H9 (cell line): Measurements from ENCODE around the gene SCO2. TPM values are rescaled to one million over a fixed set of nuclear protein-coding genes. Genes with fewer than 3 reads are reported as not detected.
"Not testable (repeated sequence)": the region's sequence is repeated elsewhere in the genome, so short reads cannot be mapped to it uniquely, and the experiment has no call there.

Source experiments
- DNase-seq: peaks from one replicate; pipeline ENCODE4 v3.0.0-alpha.2; 2017
- H2AFZ ChIP-seq: one replicate; pipeline ENCODE4 v1.6.1; 2013; ENCODE audit warnings: mild to moderate bottlenecking, low read length, control low read depth, moderate library complexity
- H2AK5ac ChIP-seq: 2 replicates; pipeline ENCODE4 v1.6.1; 2013; ENCODE audit warnings: low read length, control low read depth, mixed read lengths; ENCODE audit not compliant: insufficient read length
- H2BK120ac ChIP-seq: one replicate; pipeline ENCODE4 v1.6.1; 2013; ENCODE audit warnings: low read depth, mild to moderate bottlenecking, low read length, control low read depth, inconsistent platforms; ENCODE audit not compliant: poor library complexity, severe bottlenecking
- H2BK12ac ChIP-seq: 2 replicates; pipeline ENCODE4 v1.6.1; 2013; ENCODE audit warnings: low read length, control low read depth, mixed read lengths, low read depth; ENCODE audit not compliant: insufficient read length
- H2BK15ac ChIP-seq: 2 replicates; pipeline ENCODE4 v1.6.1; 2013; ENCODE audit warnings: low read depth, low read length, control low read depth
- H2BK20ac ChIP-seq: one replicate; pipeline ENCODE4 v1.6.1; 2013; ENCODE audit warnings: low read depth, mild to moderate bottlenecking, low read length, control low read depth, inconsistent platforms; ENCODE audit not compliant: poor library complexity, severe bottlenecking
- H2BK5ac ChIP-seq: 2 replicates; pipeline ENCODE4 v1.6.1; 2013; ENCODE audit warnings: low read length, control low read depth, mixed read lengths; ENCODE audit not compliant: insufficient read length
- H3K14ac ChIP-seq: 2 replicates; pipeline ENCODE4 v1.6.1; 2013; ENCODE audit warnings: low read length, control low read depth; ENCODE audit not compliant: insufficient read depth
- H3K18ac ChIP-seq: 2 replicates; pipeline ENCODE4 v1.6.1; 2013; ENCODE audit warnings: low read depth, mild to moderate bottlenecking, mixed read lengths, low read length, control low read depth; ENCODE audit not compliant: insufficient read length
- H3K23ac ChIP-seq: 2 replicates; pipeline ENCODE4 v1.6.1; 2013; ENCODE audit warnings: low read length, control low read depth, mixed read lengths, low read depth; ENCODE audit not compliant: insufficient read length
- H3K23me2 ChIP-seq: 2 replicates; pipeline ENCODE4 v1.6.1; 2013; ENCODE audit warnings: low read depth, mild to moderate bottlenecking, mixed read lengths, low read length, control low read depth; ENCODE audit not compliant: insufficient read length, poor library complexity, severe bottlenecking
- H3K27ac ChIP-seq: 2 replicates; pipeline ENCODE4 v1.5.1; 2013; ENCODE audit warnings: low read length, control low read depth, mixed read lengths, low read depth; ENCODE audit not compliant: insufficient read length
- H3K27me3 ChIP-seq: 2 replicates; pipeline ENCODE4 v1.6.1; 2013; ENCODE audit warnings: low read length, control low read depth, inconsistent platforms; ENCODE audit not compliant: insufficient read depth
- H3K4ac ChIP-seq: 2 replicates; pipeline ENCODE4 v1.6.1; 2013; ENCODE audit warnings: low read depth, mild to moderate bottlenecking, control low read depth, inconsistent platforms, low read length, moderate library complexity
- H3K4me1 ChIP-seq: 2 replicates; pipeline ENCODE4 v1.6.1; 2013; ENCODE audit warnings: low read length, control low read depth, inconsistent platforms; ENCODE audit not compliant: insufficient read depth
- H3K4me2 ChIP-seq: 2 replicates; pipeline ENCODE4 v1.6.1; 2013; ENCODE audit warnings: low read length, control low read depth, mixed read lengths; ENCODE audit not compliant: insufficient read length, insufficient read depth
- H3K56ac ChIP-seq: 2 replicates; pipeline ENCODE4 v1.6.1; 2013; ENCODE audit warnings: low read depth, mild to moderate bottlenecking, mixed read lengths, low read length, control low read depth; ENCODE audit not compliant: insufficient read length
- H3K79me1 ChIP-seq: 2 replicates; pipeline ENCODE4 v1.6.1; 2013; ENCODE audit warnings: low read depth, mild to moderate bottlenecking, moderate library complexity, low read length, control low read depth, inconsistent platforms; ENCODE audit not compliant: insufficient read depth, poor library complexity, severe bottlenecking
- H3K79me2 ChIP-seq: 2 replicates; pipeline ENCODE4 v1.6.1; 2013; ENCODE audit warnings: low read length, control low read depth, inconsistent platforms; ENCODE audit not compliant: insufficient read depth
- H3K9ac ChIP-seq: 2 replicates; pipeline ENCODE4 v1.6.1; 2013; ENCODE audit warnings: low read length, control low read depth, mixed read lengths; ENCODE audit not compliant: insufficient read length; ENCODE audit errors: extremely low read depth
- H3K9me3 ChIP-seq: one replicate; pipeline ENCODE4 v1.6.1; 2013; ENCODE audit warnings: low read depth, low read length, inconsistent platforms; ENCODE audit not compliant: control insufficient read depth
- H3T11ph ChIP-seq: one replicate; pipeline ENCODE4 v1.6.1; 2013; ENCODE audit warnings: mild to moderate bottlenecking, low read length, control low read depth, inconsistent platforms
- H4K20me1 ChIP-seq: one replicate; pipeline ENCODE4 v1.6.1; 2013; ENCODE audit not compliant: control insufficient read depth, insufficient read length, insufficient read depth
- H4K5ac ChIP-seq: 2 replicates; pipeline ENCODE4 v1.6.1; 2013; ENCODE audit warnings: low read depth, mild to moderate bottlenecking, mixed read lengths, low read length, control low read depth; ENCODE audit not compliant: insufficient read length
- H4K8ac ChIP-seq: replicated peaks from 2 replicates; pipeline ENCODE4 v1.6.1; 2013; ENCODE audit warnings: low read length, control low read depth, mixed read lengths, low read depth; ENCODE audit not compliant: insufficient read length
- H4K91ac ChIP-seq: 2 replicates; pipeline ENCODE4 v1.6.1; 2013; ENCODE audit warnings: low read depth, mild to moderate bottlenecking, moderate library complexity, mixed read lengths, low read length, control low read depth; ENCODE audit not compliant: insufficient read length
- H3K27ac Mint-ChIP-seq, 3 experiments: 2 replicates in 2 of 3; 3 replicates in 1 of 3; pipeline ENCODE4 v1.8.0; 2020 to 2021; ENCODE audit warnings: mixed read lengths in 3 of 3, mild to moderate bottlenecking in 1 of 3, moderate library complexity in 1 of 3
- H3K27me3 Mint-ChIP-seq: 2 replicates; pipeline ENCODE4 v1.8.0; 2021; ENCODE audit warnings: low read depth, mild to moderate bottlenecking, moderate library complexity, mixed read lengths
- H3K36me3 Mint-ChIP-seq, 3 experiments: 2 replicates in 2 of 3; 3 replicates in 1 of 3; pipeline ENCODE4 v1.8.0; 2020 to 2021; ENCODE audit warnings: low read depth in 3 of 3, mixed read lengths in 3 of 3; ENCODE audit not compliant: insufficient read depth in 1 of 3
- H3K4me1 Mint-ChIP-seq, 2 experiments: 2 replicates each; pipeline ENCODE4 v1.8.0; 2020; ENCODE audit warnings: mixed read lengths in 2 of 2
- H3K4me3 Mint-ChIP-seq, 2 experiments: 2 replicates in 1 of 2; 3 replicates in 1 of 2; pipeline ENCODE4 v1.8.0; 2020 to 2021; ENCODE audit warnings: mild to moderate bottlenecking in 2 of 2, mixed read lengths in 2 of 2, moderate library complexity in 1 of 2
- H3K9me3 Mint-ChIP-seq, 2 experiments: 2 replicates in 1 of 2; 3 replicates in 1 of 2; pipeline ENCODE4 v1.8.0; 2020; ENCODE audit warnings: mild to moderate bottlenecking in 2 of 2, mixed read lengths in 2 of 2, moderate library complexity in 1 of 2
- CTCF ChIP-seq: fragments of 200-600 bp; sonication (generic); conservative IDR thresholded peaks from 3 replicates; pipeline ENCODE4 v1.8.0; 2021; ENCODE audit warnings: antibody characterized with exemption, mild to moderate bottlenecking
- WGBS: extraction: QIAGEN DNeasy Blood & Tissue Kit; methylation state at CpG from one replicate; pipeline ENCODE4 v1.1.7; 2013; ENCODE audit warnings: missing lambda C conversion rate, low lambda C conversion rate, mixed read lengths; ENCODE audit not compliant: insufficient read length; ENCODE audit errors: extremely low coverage; 5-methylcytosine and 5-hydroxymethylcytosine counted together
- total RNA-seq: library from RNA; stranded (reverse); gene quantifications from 2 replicates; pipeline ENCODE4 v1.2.1, GENCODE V29; 2021

The SCO2 gene
- total RNA-seq, 1 experiment from 2014 or later, result 3.3 TPM

- no peaks in the 10 kb centered on the region for H3K27me3 ChIP-seq
- H2AFZ ChIP-seq, result no peak overlapping the region
- no peak for DNase-seq
Observed at GRCh38 chr22:50520826-50521453, 4.5 kb downstream of the SCO2 start.

GRCh38 chr22:50520184-50520583 lies 5.2 kb downstream of the SCO2 start:
- H3K23ac ChIP-seq, H3T11ph ChIP-seq, H2BK120ac ChIP-seq, H3K23me2 ChIP-seq, H2AK5ac ChIP-seq, H3K4me2 ChIP-seq, H2BK20ac ChIP-seq, H3K27me3 Mint-ChIP-seq, DNase-seq, H3K4ac ChIP-seq, H2BK12ac ChIP-seq, H3K27me3 ChIP-seq, H3K18ac ChIP-seq, H3K79me2 ChIP-seq, H4K5ac ChIP-seq, H4K91ac ChIP-seq, H3K4me3 Mint-ChIP-seq, H2BK15ac ChIP-seq, H3K4me1 Mint-ChIP-seq, H3K9me3 ChIP-seq, H3K14ac ChIP-seq, H3K9ac ChIP-seq, H2AFZ ChIP-seq, H3K56ac ChIP-seq, H2BK5ac ChIP-seq, H3K27ac ChIP-seq, H3K27ac Mint-ChIP-seq, H3K4me1 ChIP-seq, H4K8ac ChIP-seq, H3K9me3 Mint-ChIP-seq, H4K20me1 ChIP-seq, H3K79me1 ChIP-seq: not testable (repeated sequence)
- H3K36me3 Mint-ChIP-seq, result peaks cover 7 to 66% (median 42%) of the 10 kb centered on the region in 3 experiments; a peak in 6 of 7 replicates
- WGBS, result no CpG with 5 or more reads among the region's 8 CpGs

More at GRCh38 chr22:50520826-50521453, 4.5 kb downstream of the SCO2 start:
- Mint-ChIP-seq H3K27ac (no peak overlapping the region; a peak in 1 of 7 replicates), H3K4me1 (peaks cover 5 to 7% of the 10 kb centered on the region in 2 experiments), H3K36me3 (peaks cover 7 to 64% (median 39%) of the 10 kb centered on the region in 3 experiments; a peak in 6 of 7 replicates), H3K9me3 (no peaks in the 10 kb centered on the region), H3K27me3 (no peaks in the 10 kb centered on the region; the same call in 1 of the 2 replicates), H3K4me3 (no peak overlapping the region)
- Histone ChIP-seq H3K23me2 (peaks cover 3% of the 10 kb centered on the region), H2BK5ac (no peak overlapping the region), H2BK20ac (no peak overlapping the region), H4K8ac (no peak overlapping the region), H3K18ac (no peak overlapping the region), H2BK12ac (no peak overlapping the region), H3K4me2 (no peak overlapping the region), H3K4me1 (peaks cover 3% of the 10 kb centered on the region; the same call in 1 of the 2 replicates), H4K20me1 (peaks cover 3% of the 10 kb centered on the region), H3K4ac (no peak overlapping the region), H4K5ac (no peak overlapping the region), H3K14ac (no peak overlapping the region; the same call in 1 of the 2 replicates), H2BK120ac (no peak overlapping the region), H3K9me3 (no peaks in the 10 kb centered on the region), H4K91ac (no peak overlapping the region), H3K23ac (no peak overlapping the region), H3K9ac (no peak overlapping the region), H2BK15ac (no peak overlapping the region), H3K79me2 (no peaks in the 10 kb centered on the region), H3T11ph (no peak overlapping the region), H3K27ac (no peak overlapping the region), H3K56ac (no peak overlapping the region), H2AK5ac (no peak overlapping the region), H3K79me1 (no peaks in the 10 kb centered on the region)
- no peak for TF ChIP-seq CTCF
- no CpG with 5 or more reads among the region's 13 CpGs for WGBS
